Activated T-helper 1 cell treated with Interleukin-2 at 50 U/mL for 16 hours (primary cell): ENCODE data around the gene SORBS1.

ENCODE experiments used
- DNase-seq: peaks from one replicate; pipeline ENCODE4 v3.0.0-alpha.2; 2020; ENCODE audit warnings: low read depth

Gene SORBS1

DNA sequence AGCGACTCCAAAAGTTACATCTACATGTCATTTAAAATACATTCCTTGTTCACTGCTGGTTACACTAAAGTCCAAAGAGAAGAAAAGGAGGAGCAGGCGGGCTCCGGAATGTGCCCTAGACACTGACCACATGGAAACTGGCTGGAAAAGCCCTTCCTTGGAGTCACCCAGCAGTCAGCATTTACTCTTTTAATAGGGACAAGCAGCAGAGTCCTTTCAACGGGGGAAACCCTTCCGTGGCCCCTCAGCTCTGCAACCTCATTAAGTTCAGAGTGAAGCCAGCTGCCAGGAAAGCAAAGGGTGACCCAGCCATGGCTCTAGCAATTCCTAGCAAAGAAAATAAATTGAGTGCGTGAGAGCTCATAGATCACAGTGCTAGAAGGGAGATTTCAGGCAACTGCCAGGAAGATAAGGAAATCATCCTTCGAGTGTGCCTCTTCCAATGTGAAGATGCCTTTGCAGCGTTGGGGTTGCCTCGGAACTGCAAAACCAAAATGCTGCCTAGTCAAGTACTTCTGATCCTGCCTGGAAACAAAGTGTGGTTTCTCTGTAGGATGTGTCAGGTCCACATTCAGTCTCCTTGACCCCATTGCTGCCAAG is 101.6 kb downstream of the SORBS1 start:
- no peak for DNase-seq

DNA sequence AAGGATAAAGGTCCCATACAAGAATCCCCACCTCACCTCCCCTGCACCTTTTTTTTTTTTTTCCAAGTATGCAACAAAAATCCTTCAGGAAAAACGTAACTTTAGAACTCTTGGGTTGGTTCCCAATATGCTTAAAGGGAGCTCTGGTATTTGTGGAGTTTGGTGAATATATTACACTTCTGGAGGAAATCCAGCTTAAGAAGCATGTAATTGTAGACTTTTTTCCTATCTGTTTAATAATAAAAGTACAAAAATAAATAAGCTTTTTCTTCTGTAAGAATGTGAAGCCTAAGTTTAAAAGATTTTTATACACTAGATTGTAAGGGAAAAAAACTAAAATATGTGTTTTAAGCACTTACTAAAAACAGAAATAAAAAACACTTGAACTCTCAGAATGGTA is 102.3 kb downstream of the SORBS1 start:
- no peak for DNase-seq

DNA sequence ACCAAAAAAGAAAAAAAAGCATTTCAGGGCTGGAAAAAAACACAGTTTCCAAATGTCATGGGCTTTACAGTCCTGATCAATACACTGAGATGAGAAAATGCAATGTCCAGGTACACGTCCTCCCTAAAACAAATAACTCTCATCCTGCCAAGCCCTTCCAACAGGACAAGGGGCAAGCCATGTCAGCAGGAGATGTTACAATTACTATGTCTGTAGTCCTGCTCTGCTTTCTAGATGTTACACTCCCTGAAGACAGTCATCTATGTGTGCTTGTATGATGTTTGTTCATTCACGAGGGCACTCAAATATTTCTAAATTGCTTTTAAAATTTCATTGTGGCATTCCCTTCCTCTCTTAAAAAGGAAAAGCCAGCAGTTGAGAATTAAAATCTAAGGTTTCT is 103.2 kb downstream of the SORBS1 start:
- no peak for DNase-seq

DNA sequence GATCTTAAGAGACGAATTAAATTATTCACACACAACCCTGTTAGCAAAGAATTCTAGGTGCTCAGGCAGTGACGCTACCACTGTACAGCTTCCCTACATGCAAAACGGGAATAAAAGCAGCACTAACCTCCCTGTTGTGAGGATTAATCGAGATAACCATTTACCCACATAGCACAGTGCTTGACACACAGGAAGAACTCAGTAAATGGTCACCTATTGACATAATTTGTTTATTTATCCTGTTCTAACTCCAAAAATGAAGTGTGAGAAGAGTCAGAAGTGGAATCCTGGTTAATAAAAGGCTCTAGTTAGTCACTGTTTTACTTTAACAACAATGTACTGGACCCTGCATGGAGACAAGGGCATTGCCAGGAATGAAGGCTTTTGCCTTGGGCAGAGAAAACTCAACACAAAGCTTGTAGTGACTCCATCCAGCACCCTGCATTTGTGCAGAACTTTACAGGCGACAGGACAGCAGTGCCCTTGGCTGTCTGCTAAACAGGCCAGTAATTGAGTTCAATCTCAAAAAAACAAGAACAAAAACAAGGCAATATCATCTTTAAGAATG is 103.8 kb downstream of the SORBS1 start:
- no peak for DNase-seq

DNA sequence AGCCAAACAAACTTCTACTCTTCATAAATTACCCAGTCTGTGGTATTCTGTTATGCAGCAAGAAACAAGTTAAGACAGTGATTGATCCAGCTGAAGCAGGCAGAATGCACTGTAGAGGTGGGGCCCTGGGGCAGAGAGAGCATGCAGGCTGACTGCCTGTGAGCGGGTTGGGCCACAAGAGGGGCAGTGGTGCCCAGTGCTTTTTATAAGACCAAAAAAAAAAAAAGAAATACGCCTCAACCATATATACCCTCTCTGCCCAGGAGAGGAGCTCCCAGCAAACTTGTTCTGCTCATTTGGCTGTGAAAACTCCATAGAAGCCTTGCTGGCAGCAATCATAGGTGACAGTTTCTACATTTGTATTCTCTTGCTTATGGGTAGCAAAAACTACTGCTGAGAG is 104.7 kb downstream of the SORBS1 start:
- no peak for DNase-seq

DNA sequence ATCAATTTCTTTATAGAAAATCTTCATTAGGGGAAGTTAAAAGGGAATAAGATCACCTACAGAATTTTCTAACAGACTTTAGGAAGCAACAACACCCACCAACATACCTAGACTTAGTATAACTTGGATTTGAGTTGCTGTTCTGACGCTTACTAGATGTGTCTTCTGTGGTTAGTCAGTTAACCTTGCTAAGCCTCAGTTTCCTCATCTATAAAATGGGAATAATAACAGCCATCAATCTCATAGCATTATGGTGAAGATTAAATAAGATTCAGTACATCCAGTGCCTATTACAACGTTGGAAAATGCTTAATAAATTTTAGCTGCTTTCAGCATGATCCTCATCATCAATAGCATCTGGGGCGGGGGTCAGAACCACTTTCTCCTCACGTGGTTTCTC is 106.2 kb downstream of the SORBS1 start:
- DNase-seq: no peak

DNA sequence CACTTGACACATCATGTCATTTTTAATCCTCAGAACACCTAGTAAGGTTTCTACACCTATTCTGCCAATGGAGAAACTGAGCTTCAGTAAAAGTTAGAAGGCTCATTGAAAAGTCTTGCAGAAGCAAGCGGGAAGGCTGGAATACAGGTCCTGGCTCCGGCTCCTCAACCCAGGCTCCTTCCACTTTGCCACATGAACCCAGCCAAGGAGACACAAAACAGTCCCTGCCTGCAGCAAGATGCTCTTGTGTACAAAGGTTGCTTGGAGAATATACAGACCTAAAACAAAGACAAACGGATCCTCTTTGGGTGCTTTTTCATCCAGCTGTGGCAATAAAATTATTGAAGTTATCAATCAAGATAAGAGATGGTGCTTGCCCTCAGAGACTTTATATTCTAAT is 106.8 kb downstream of the SORBS1 start:
- DNase-seq: no peak

DNA sequence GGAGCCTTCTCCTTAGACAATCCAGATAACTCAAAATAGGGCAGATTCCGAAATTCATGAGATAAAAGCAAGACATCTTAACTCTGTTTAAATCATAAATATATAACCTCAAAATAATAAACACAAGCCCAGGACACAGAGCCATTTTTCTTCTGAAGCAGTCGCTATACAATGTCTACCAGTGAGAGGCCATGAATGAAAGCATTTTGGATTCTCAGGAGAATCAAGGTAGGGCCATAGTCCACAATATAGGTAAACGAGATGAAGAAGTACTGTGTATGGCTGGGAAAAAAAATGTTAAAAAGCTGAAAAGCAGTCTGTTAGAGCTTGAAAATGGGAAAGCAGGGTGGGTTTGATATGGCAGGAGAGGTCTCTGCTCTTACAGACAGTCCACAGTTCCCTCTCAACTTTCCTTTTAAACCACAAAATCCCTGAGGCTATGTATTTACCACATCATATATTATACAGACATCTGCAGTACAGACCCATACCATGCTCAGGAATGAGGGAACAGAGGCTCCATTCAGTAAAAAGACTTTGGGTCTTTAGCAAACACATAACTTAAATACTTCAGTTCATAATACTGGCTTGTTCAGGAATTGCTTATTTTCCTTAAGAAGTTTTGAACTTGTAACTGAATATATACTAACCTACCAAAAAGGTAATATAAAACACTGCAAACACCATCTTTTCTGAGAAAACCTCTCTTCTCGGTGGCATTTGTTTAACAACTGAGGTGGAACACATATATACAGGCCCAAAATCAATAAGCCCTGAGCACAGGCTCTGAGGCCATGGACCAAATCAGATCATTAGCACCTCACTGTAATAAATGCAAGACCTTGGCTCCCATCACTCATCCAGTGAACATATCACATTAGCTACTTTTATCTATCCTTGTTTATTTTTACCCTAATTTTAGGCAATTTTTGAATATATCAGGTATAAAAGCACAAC is 109.3 kb downstream of the SORBS1 start:
- no peak for DNase-seq

DNA sequence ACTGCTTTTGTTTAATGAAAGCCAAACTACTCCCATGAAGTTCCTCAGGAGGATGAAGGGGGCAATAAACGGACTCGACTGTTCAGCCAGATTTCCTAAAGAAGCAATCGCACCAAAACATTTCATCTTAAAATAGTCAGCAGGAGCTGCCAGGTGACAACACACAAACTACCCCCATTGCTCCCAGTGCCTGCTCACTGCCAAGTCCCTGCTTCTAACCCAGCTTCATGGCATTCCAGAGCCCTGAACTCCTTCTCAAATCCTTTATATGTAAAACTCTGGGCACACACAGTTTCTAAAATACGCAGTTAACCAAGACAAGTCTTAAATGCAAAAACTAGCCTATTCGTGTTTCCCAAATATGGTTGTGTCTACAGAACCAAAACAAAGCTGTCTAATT is 110.0 kb downstream of the SORBS1 start:
- DNase-seq: no peak

DNA sequence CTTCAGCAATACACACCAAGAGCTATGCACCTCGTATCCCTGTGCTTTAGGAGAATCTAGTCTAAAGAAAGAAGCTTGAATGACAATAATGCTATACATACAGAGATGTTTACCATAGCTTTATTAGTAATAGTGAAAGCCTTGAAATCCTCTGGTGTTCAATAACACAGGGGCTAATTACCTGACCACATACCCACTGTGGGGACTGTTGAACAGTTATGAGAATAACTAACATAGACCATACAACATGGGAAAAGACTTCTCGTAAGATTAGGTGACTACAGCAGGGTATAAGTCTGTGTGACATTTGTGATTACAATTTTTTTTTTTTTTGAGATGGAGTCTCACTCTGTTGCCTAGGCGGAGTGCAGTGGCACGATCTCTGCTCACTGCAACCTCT is 111.0 kb downstream of the SORBS1 start:
- no peak for DNase-seq

DNA sequence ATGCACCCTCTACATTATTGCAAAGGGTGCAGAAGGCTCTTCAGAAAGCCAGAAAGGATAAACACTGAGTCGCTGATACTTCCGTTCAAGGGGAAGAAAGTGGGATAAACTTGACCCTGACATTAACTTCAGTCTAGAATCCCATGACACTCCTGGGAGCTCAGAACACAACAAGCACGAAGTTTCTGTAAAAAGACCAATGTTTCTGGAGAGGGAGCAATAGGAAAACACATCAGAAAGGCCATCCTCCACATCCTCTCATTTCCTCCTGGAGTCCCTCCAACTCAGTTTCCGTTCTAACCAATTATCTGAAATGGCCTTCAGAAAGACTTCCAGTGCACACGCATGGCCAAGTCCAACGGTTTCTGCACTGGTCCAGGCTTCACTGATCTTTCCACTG is 113.5 kb downstream of the SORBS1 start:
- DNase-seq: no peak

DNA sequence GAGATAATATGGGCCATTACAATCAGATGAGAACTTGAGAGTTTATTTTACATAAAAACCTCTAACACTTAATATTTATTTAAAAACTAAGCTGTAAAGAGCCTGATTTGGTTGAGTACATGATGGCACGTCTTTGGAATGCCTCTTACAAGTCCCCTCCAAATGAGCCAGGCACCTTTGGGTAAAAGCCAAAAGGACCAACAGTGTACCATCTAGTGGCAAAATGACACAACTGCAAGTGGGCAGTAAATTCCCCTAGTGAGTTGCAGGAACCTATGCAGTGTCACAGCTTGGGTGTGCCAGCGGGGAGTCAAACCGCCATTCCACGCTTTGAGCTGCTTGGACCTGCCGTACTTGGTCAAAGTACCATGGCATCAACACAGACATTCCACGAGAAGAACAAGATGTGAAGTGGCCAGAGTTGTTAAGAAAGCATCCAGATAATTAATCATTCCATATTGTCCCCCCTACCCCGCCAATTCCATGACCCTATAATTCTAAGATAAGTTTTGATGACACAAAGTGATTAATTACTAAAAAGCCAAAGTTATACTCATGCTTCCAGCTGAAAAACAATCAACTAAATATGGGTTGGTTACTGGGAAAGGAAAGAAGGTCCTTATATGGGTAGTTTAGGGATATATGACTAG is 115.2 kb downstream of the SORBS1 start:
- no peak for DNase-seq

DNA sequence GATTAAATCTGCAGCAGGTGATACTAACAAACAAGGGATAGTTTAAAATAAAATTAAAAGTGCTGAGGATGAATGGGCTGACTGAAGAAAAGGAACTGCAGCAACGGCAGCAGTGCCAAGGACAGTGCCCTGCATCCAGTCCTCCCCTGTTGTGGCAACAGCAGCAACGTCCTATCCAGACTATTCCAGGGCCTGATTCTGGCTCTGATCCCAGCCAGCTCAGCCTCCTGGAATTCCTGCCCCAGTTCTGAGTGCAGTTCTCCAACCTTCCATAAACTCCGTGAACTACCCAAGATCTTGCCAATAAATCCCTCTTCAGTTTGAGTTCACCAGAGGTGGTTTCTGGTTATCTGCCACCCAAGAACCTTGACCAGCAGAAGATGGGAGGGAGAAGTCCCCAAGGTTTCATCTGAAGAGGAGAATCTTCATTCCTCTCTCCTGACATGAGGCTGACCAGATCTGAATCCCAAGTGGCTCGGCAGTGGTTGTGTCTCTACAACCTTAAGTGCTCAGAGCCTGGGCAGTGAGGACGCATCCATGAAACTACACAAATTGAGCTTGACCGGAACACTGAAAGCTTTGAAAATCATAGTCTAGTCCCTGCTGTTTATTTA is 115.8 kb downstream of the SORBS1 start:
- no peak for DNase-seq

DNA sequence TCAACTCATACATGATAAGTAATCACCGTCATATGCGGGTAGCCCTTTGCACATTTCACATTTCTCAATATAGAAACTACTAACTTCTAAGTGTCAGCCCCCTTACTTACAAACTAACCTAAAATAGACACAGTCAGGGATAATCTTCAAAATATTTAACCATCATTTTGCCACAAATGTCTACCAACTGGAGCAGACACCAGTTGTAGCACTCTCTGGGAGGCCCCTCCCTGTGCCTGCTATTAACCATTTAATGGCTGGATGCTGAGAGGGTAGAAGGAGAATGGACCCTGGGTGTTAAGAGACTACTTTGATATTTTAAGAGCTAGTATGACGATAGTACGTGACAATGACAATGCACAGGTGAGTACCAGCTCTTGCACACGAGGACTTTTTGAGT is 116.4 kb downstream of the SORBS1 start:
- no peak for DNase-seq

DNA sequence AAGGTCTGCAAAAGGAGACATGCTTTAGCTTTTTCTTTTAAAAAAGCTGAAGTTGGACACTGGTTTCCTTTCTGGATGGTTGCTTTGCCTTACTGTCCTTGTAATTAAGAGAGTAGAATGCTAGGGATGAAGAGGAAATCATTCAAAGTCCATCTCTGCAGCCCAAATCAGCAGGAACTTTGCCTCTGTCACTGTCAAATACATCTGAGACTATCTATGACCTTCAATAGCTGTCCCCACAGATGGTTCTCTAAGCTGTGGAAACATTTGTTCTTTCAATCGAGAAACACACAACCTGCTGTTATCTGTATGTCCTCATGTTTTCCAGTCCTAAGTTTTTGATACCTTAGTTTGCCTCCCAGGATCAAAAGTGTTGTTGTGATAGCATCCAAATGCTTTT is 117.5 kb downstream of the SORBS1 start:
- DNase-seq: no peak

DNA sequence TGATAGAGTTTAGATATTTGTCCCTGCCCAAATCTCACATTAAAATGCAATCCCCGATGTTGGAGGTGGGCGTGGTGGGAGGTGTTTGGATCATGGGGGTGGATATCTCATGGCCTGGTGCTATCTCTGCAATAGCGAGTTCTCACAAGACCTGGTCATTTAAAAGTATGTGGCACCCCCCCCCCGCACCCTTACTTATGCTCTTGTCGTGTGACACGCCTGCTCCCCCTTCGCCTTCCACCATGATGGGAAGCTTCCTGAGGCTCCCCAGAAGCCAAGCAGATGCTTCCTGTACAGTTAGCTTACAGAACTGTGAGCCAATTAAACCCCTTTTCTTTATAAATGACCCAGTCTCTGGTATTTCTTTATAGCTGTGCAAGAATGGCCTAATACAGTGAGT is 118.8 kb downstream of the SORBS1 start:
- DNase-seq: no peak

DNA sequence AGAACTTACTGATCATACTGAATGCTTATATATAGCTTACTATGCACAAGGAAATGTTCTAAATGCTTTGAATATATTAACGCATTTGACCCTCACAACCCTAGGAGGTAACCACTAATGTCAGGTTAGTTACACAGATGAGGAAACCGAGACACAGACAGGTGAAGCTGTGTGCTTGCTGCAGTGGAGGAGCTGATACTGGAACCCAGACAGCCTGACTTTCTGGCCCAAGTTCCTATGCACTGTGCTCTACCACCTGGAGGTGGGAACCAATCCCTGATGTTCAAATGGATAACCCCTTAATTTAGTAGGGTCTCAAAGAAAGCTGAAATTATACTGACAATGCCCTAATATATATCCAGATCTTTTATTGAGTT is 119.6 kb downstream of the SORBS1 start:
- DNase-seq: no peak

DNA sequence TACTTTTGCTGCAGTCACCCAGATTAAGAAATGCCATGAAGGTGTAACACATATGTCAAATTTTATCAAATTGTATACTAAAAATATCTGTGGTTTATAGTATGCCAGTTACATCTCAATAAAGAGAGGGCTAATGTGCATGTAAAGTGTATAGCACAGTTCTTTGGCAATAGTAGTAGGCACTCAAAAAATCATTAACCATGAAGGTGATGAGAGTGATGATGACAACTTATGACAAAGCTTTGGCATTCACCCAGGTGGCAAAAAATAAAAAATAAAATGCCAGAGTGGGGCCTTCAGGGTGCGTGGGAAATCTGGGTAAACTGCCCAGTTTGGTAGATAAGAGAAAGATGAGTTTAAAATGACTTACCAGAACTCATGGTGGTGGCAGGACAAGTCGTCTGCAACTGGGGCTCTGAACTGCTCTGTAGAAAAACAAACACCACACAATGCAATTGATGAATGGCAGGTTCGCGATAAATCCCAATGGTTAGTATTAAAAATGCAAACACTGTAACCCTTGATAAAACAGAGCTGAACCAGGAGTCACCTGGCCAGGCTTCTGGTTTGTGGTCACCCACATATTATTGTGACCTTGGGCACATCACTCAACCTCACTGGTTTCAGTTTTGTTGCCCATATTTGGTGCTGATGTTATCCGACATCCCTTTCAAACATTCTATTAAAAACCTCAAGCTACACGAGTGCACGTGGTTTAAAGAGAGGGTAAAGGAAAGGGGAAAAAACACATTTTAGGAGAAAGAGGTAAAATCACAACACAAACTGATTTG is 120.2 kb downstream of the SORBS1 start:
- no peak for DNase-seq

DNA sequence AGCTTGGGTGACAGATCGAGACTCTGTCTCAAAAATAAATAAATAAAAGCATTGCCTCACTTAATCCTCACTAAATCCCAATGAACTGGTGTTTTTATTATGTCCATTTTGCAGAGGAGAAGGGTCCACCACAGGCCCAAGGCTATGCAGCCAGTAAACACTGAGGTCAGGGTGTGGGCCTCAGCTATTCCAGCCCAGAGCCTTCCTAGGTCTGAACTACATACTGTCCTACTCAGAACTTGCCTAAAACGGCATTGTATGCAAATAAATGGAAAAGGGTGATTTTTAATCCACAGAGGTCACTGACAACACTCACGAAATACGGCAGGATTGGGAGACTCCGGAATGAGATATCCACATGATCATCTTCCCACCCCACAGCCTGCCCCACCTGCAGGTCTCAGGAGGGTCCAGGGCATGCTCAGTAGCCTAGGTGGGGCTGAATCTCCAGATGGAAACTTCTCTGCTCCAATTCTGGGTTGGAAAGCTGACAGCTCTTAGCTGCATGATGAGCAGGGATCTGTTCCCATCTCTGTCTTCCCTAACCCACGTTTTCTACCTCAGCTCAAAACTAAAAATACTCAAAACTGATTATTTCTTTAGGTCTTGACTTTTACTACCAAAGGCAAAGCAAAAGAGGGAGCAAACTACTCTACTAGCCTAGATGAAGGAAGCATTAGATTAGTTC is 121.0 kb downstream of the SORBS1 start:
- DNase-seq: no peak

DNA sequence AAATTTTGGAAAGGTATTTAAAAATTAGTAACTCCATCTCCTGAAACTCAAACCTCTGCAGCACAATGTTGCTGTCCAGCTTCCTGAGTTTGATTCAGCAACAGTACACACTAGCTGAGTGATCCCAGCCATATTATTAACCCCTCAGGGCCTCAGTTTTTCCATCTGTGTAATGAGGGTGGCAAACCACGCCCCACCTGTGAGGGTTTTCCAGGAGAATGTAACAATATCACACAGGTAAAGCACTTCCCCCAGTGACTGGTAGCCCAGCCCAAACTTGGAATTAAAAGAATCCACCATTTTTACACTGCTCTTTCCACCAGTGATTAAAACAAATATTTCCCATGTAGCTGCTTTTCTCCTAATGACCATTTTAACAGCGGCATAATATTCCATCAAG is 122.4 kb downstream of the SORBS1 start:
- DNase-seq: no peak

DNA sequence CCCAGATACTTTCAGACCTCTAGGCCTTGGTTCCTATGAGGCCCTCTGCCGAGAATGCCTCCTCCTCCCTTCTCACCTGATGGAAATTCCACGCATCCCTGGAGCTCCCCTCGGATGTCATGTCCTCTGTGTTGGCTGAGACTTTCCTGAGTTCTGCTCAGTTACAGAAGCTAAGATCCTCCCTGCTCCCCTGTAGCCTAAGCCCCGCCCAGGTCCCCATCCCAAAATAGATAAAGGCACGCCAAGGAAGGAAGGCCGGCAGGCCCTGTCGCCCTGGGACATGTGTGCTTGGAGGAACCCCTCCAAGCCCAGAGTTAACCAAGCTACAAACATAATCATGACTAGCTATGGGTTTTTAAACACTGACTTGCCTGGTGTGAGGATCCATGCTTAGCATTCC is 123.5 kb downstream of the SORBS1 start:
- no peak for DNase-seq
